ENCODE measurements around the gene GPR39.

GRCh38 chr2:132681766-132682165, 265.2 kb downstream of the GPR39 start:
- TF ChIP-seq CTCF (IDR thresholded peaks at IDR 0.05): no peak
- TF ChIP-seq POLR2A (IDR thresholded peaks at IDR 0.05; ENCODE audit: low read length): no peak
- TF ChIP-seq EP300 (IDR thresholded peaks at IDR 0.05): no peak

Data from A549 (cell line).